Renal cortical epithelial cell (primary cell): ENCODE measurements around the gene PTBP3. TPM values are rescaled to one million over a fixed set of nuclear protein-coding genes. Genes with fewer than 3 reads are reported as not detected.

Experiments
- DNase-seq: peaks from one replicate; pipeline ENCODE4 v3.0.0-alpha.2; 2011; ENCODE audit warnings: low read depth
- total RNA-seq: library from RNA; depleted of rRNA; stranded (reverse); fragments of >200 nt; gene quantifications from 2 replicates; pipeline ENCODE4 v1.2.3, GENCODE V29; 2014

The PTBP3 gene
- total RNA-seq, 1 donor from 2014 or later: 133 TPM

GRCh38 chr9:112360047-112360804 lies 26.8 kb upstream of the PTBP3 start:
- peak; percentile 73 for DNase-seq

GRCh38 chr9:112355427-112355897 lies 22.0 kb upstream of the PTBP3 start:
- DNase-seq: peak; percentile 53

- DNase-seq: no peak
Observed at GRCh38 chr9:112354081-112354743, 20.8 kb upstream of the PTBP3 start.

- no peak for DNase-seq
Observed at GRCh38 chr9:112352209-112352608, 18.8 kb upstream of the PTBP3 start.

- no peak for DNase-seq
Observed at GRCh38 chr9:112351184-112351583, 17.8 kb upstream of the PTBP3 start.

GRCh38 chr9:112349008-112349333 lies 15.6 kb upstream of the PTBP3 start:
- no peak for DNase-seq

GRCh38 chr9:112348257-112349007 lies 15.0 kb upstream of the PTBP3 start:
- peak; percentile 64 for DNase-seq

GRCh38 chr9:112341730-112342129 lies 8.3 kb upstream of the PTBP3 start:
- peak; percentile 80 for DNase-seq

- DNase-seq: no peak
Observed at GRCh38 chr9:112339886-112340285, 6.5 kb upstream of the PTBP3 start.

GRCh38 chr9:112338561-112338960 lies 5.1 kb upstream of the PTBP3 start:
- DNase-seq: peak; percentile 83

- DNase-seq: peak; percentile 63
Observed at GRCh38 chr9:112337547-112337946, 4.1 kb upstream of the PTBP3 start.

GRCh38 chr9:112334432-112334841 lies 1.0 kb upstream of the PTBP3 start:
- peak; percentile 50 for DNase-seq

- DNase-seq: peak; percentile 71
Observed at GRCh38 chr9:112333639-112334431, 416 bp upstream of the PTBP3 start.

- no peak for DNase-seq
Observed at GRCh38 chr9:112332674-112332976, 794 bp downstream of the PTBP3 start.

GRCh38 chr9:112332214-112332613 lies 1.2 kb downstream of the PTBP3 start:
- DNase-seq: no peak

- no peak for DNase-seq
Observed at GRCh38 chr9:112331674-112331952, 1.8 kb downstream of the PTBP3 start.

- DNase-seq: no peak
Observed at GRCh38 chr9:112328545-112328944, 4.9 kb downstream of the PTBP3 start.

GRCh38 chr9:112327718-112328450 lies 5.5 kb downstream of the PTBP3 start:
- DNase-seq: peak; percentile 46

- no peak for DNase-seq
Observed at GRCh38 chr9:112326194-112326593, 7.2 kb downstream of the PTBP3 start.

- no peak for DNase-seq
Observed at GRCh38 chr9:112325600-112325999, 7.8 kb downstream of the PTBP3 start.

GRCh38 chr9:112325127-112325526 lies 8.3 kb downstream of the PTBP3 start:
- no peak for DNase-seq
